Astrocyte (in vitro differentiated cells and primary cell): Measurements from ENCODE around the gene POTEF. TPM values are rescaled to one million over a fixed set of nuclear protein-coding genes. Genes with fewer than 3 reads are reported as not detected.
"Not testable (repeated sequence)": the region's sequence is repeated elsewhere in the genome, so short reads cannot be mapped to it uniquely, and the experiment has no call there.

Source experiments
- DNase-seq: peaks from one replicate; pipeline ENCODE4 v3.0.0-alpha.2; 2010; ENCODE audit warnings: low read depth
- FAIRE-seq: peaks from 2 replicates; lab custom pipeline; 2011; peaks lifted over from hg19 to GRCh38; lab: Jason Lieb, UNC
- H2AFZ ChIP-seq: 2 replicates; pipeline ENCODE4 v1.6.0; 2012; ENCODE audit warnings: low read depth, low read length, inconsistent platforms
- H3K27ac ChIP-seq: 2 replicates; pipeline ENCODE4 v1.5.1; 2011; ENCODE audit warnings: low read depth, low read length, inconsistent platforms
- H3K27me3 ChIP-seq: 2 replicates; pipeline ENCODE4 v1.6.0; 2011; ENCODE audit warnings: low read length, inconsistent platforms; ENCODE audit not compliant: insufficient read depth
- H3K36me3 ChIP-seq: 2 replicates; pipeline ENCODE4 v1.5.1; 2011; ENCODE audit warnings: low read length, inconsistent platforms; ENCODE audit not compliant: insufficient read depth
- H3K4me1 ChIP-seq: 2 replicates; pipeline ENCODE4 v1.5.1; 2011; ENCODE audit warnings: low read length, inconsistent platforms; ENCODE audit not compliant: insufficient read depth
- H3K4me2 ChIP-seq: 2 replicates; pipeline ENCODE4 v1.6.0; 2012; ENCODE audit warnings: low read length, inconsistent platforms
- H3K4me3 ChIP-seq: 2 replicates; pipeline ENCODE4 v1.5.1; 2011; ENCODE audit warnings: low read depth, mild to moderate bottlenecking, low read length, inconsistent platforms; ENCODE audit not compliant: insufficient read depth
- H3K79me2 ChIP-seq: 2 replicates; pipeline ENCODE4 v1.6.0; 2012; ENCODE audit warnings: mild to moderate bottlenecking, low read length, inconsistent platforms; ENCODE audit not compliant: insufficient read depth
- H3K9ac ChIP-seq: 2 replicates; pipeline ENCODE4 v1.6.0; 2012; ENCODE audit warnings: mild to moderate bottlenecking, low read length, inconsistent platforms
- H3K9me3 ChIP-seq: 2 replicates; pipeline ENCODE4 v1.5.1; 2012; ENCODE audit warnings: low read depth, mild to moderate bottlenecking, low read length, inconsistent platforms; ENCODE audit not compliant: insufficient read depth
- H4K20me1 ChIP-seq: 2 replicates; pipeline ENCODE4 v1.6.0; 2012; ENCODE audit warnings: low read length, inconsistent platforms; ENCODE audit not compliant: insufficient read depth
- H3K27ac Mint-ChIP-seq: one replicate; pipeline ENCODE4 v1.8.0; 2021; ENCODE audit warnings: mild to moderate bottlenecking, mixed read lengths; ENCODE audit not compliant: unreplicated experiment
- H3K27me3 Mint-ChIP-seq: one replicate; pipeline ENCODE4 v1.8.0; 2021; ENCODE audit warnings: low read depth, mixed read lengths; ENCODE audit not compliant: unreplicated experiment
- H3K36me3 Mint-ChIP-seq: one replicate; pipeline ENCODE4 v1.8.0; 2021; ENCODE audit warnings: low read depth, mixed read lengths; ENCODE audit not compliant: unreplicated experiment
- H3K4me1 Mint-ChIP-seq: one replicate; pipeline ENCODE4 v1.8.0; 2021; ENCODE audit warnings: low read depth, mixed read lengths; ENCODE audit not compliant: unreplicated experiment
- H3K4me3 Mint-ChIP-seq: one replicate; pipeline ENCODE4 v1.8.0; 2021; ENCODE audit warnings: mild to moderate bottlenecking, moderate library complexity, mixed read lengths; ENCODE audit not compliant: unreplicated experiment
- H3K9me3 Mint-ChIP-seq: one replicate; pipeline ENCODE4 v1.8.0; 2021; ENCODE audit warnings: mild to moderate bottlenecking, mixed read lengths; ENCODE audit not compliant: unreplicated experiment
- total RNA-seq: library from RNA; stranded (reverse); gene quantifications from 2 replicates; pipeline ENCODE4 v1.2.1, GENCODE V29; 2021

Gene POTEF
- total RNA-seq, 1 donor from 2014 or later, result 2.3 TPM

DNA sequence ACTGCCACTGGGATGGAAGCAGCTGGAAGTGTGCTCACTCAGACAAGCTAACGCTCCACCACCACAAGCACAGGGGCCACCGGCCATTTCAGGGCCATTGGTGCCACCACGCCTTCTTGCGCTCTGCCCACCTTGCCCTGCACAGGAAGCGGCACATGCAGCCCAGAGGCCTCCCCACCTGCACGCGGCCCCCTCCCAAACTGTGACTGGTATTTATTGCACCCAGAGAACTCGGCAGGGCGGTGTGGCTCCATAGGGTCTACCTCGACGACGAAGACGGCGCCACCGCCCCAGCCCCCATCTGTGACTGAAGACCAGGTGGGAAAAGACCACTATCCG lies 90.8 kb downstream of the POTEF start:
- not testable (repeated sequence) for H3K4me3 Mint-ChIP-seq, H3K36me3 Mint-ChIP-seq, H4K20me1 ChIP-seq, H3K27me3 Mint-ChIP-seq, H3K79me2 ChIP-seq, H3K4me2 ChIP-seq, H3K27me3 ChIP-seq, H3K4me1 ChIP-seq, DNase-seq, H3K9me3 ChIP-seq, H3K9ac ChIP-seq, H2AFZ ChIP-seq, H3K27ac ChIP-seq, H3K9me3 Mint-ChIP-seq, H3K27ac Mint-ChIP-seq, H3K4me1 Mint-ChIP-seq, FAIRE-seq, H3K4me3 ChIP-seq, H3K36me3 ChIP-seq

DNA sequence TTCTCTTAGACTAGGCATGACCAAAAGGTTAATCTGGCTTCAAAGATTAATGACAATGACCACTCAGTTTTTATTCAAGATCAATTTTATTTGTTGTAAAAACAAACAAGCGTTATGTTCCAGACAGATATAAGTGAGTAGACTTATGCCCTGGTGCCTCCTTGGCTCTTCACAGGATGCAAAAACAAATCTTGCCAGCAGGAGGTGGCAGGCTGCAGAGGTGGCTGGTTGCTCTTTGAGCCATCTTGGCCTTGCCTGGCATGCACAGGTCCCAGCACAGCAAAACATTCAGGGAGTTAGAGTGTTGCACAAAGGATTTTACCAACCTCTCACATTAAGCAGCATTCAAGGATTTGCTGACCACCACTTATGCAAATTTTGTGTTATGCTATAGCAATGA lies 103.1 kb downstream of the POTEF start:
- H3K4me1 Mint-ChIP-seq, DNase-seq, H3K27ac Mint-ChIP-seq, H3K4me3 Mint-ChIP-seq, H3K9me3 ChIP-seq, H3K36me3 Mint-ChIP-seq, H2AFZ ChIP-seq, H3K4me2 ChIP-seq, H3K79me2 ChIP-seq, H3K27ac ChIP-seq, H4K20me1 ChIP-seq, H3K9ac ChIP-seq, H3K27me3 Mint-ChIP-seq, H3K9me3 Mint-ChIP-seq, FAIRE-seq, H3K4me3 ChIP-seq, H3K27me3 ChIP-seq, H3K36me3 ChIP-seq, H3K4me1 ChIP-seq: not testable (repeated sequence)

Other genes with a start within 250 kb of the POTEF start
- 0.09 and 0.14 TPM in 2 replicates for gene RAB6C, start 149.6 kb downstream of the POTEF start, total RNA-seq
- 3.0 and 3.7 TPM in 2 replicates for gene CCDC74B, start 15.9 kb upstream of the POTEF start, total RNA-seq
- 60.1 and 66.3 TPM in 2 replicates for gene SMPD4, start 52.4 kb upstream of the POTEF start, total RNA-seq
- 232 and 234 TPM in 2 replicates for gene MZT2B, start 53.0 kb upstream of the POTEF start, total RNA-seq
- not detected in 2 replicates for gene TUBA3E, start 69.2 kb upstream of the POTEF start, total RNA-seq
- 65.5 and 78.9 TPM in 2 replicates for gene IMP4, start 213.7 kb upstream of the POTEF start, total RNA-seq
- 9.9 and 10.4 TPM in 2 replicates for gene PTPN18, start 226.8 kb upstream of the POTEF start, total RNA-seq